Pancreas (tissue), 10 donors: ENCODE measurements around the gene PLBD2. TPM values are rescaled to one million over a fixed set of nuclear protein-coding genes. Genes with fewer than 3 reads are reported as not detected.
"Not testable (repeated sequence)": the region's sequence is repeated elsewhere in the genome, so short reads cannot be mapped to it uniquely, and the experiment has no call there.

Experiments used
- ATAC-seq, 4 donors: fragments of 200-7000 bp; cut with Tn5 transposase; one replicate each; pipeline versions ENCODE4 v1.8.0 to v1.9.1; 2020; ENCODE audit warnings: mild to moderate bottlenecking in 4 of 4, moderate library complexity in 4 of 4
- DNase-seq, 6 donors: peaks; one replicate each; pipeline ENCODE4 v3.0.0-alpha.2; 2020
- FAIRE-seq: peaks from 2 replicates; lab custom pipeline; 2012; peaks lifted over from hg19 to GRCh38; lab: Jason Lieb, UNC
- H3K27ac ChIP-seq, 4 donors: fragments of 200-600 bp; sonication (generic); 1 replicate in 3 of 4; 2 replicates in 1 of 4; pipeline versions ENCODE4 v1.5.0 to v1.8.0; 2020
- H3K27me3 ChIP-seq, 4 donors: fragments of 200-600 bp; one replicate each; pipeline ENCODE4 v1.8.0; 2021
- H3K36me3 ChIP-seq, 3 donors: fragments of 200-600 bp; sonication (generic) in 1 of 3; one replicate each; pipeline versions ENCODE4 v1.5.0 to v1.8.0; 2020 to 2021
- H3K4me1 ChIP-seq, 3 donors: fragments of 200-600 bp; one replicate each; pipeline ENCODE4 v1.8.0; 2021
- H3K4me3 ChIP-seq, 4 donors: fragments of 200-600 bp; sonication (generic) in 2 of 4; one replicate each; pipeline versions ENCODE4 v1.5.0 to v1.8.0; 2020 to 2021
- H3K9me3 ChIP-seq, 4 donors: fragments of 200-600 bp; one replicate each; pipeline ENCODE4 v1.8.0; 2021
- WGBS, 2 donors: extraction: QIAGEN DNeasy Blood & Tissue Kit; methylation state at CpG; one replicate each; pipeline ENCODE4 v1.1.7; 2013; 5-methylcytosine and 5-hydroxymethylcytosine counted together
- intact Hi-C, 3 donors: fragments of 100-400 bp; cut with DNase I; formaldehyde crosslinking; loops; one replicate each; pipeline versions ENCODE4 v1.11.1 to v1.14.2; 2022
- polyA plus RNA-seq, 2 donors: library from polyadenylated mRNA; stranded (reverse); fragments of 200-250 nt; gene quantifications; one replicate each; pipeline ENCODE4 v1.2.3, GENCODE V29; 2013
- total RNA-seq, 6 donors: library from RNA; stranded (reverse); fragmentation: NEBNext Ultra II Directional in 4 of 6; extraction: Animal tissue kit (Norgen Biotek cat#: 25700) in 4 of 6; gene quantifications; one replicate each; pipeline versions ENCODE4 v1.2.1 to v1.2.4, GENCODE V29; 2021 to 2023
- TF ChIP-seq, protein P1 (sequence below), 4 donors: fragments of 200-600 bp; sonication (generic) in 3 of 4; IDR thresholded peaks; one replicate each; pipeline versions ENCODE4 v1.5.0 to v1.8.0; 2021; ENCODE audit warnings: antibody characterized with exemption in 4 of 4
- donor health status: healthy with polysubstance abuse.
- donor health status: DM: no; HTN: no; CAD: no; lungs with moderate emphysema.
- donor health status: DM: no; HTN: no; CAD: no.
- donor health status: control.
- donor health status: control.
- donor health status: Bipolar disorder and iron deficiency.
- donor health status: DM: yes; HTN: yes; CAD: no.
- donor health status: DM: no; HTN: no; CAD: no.
- donor health status: DM: no; HTN: no; CAD: no.
- donor health status: DM: yes; HTN: yes; CAD: no.

PLBD2 gene
- total and polyA plus RNA-seq, 8 donors = 11.4 to 29.3 (median 14.9) TPM

DNA sequence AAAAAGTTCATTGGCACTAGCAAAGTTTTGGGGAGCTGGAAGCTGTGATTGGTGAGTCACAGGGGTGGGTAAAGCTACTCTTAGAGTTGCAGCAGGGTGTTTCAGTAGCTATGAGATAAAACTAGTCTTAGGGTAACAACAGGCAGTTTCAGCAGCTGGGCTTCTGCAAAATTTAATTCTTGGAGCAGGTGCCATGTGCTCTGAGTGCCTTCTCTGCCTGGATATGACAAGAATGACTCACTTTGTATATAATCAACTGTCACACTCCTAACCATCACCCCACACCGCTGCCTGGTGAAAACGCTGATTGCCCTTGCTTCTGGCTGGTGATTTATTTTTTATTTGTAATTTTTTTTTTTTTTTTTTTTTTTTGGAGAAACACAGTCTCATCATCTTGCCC lies 10.5 kb upstream of the PLBD2 start:
- WGBS, 2 donors = 89 to 95% methylated on average over 2 of the region's 2 CpGs

DNA sequence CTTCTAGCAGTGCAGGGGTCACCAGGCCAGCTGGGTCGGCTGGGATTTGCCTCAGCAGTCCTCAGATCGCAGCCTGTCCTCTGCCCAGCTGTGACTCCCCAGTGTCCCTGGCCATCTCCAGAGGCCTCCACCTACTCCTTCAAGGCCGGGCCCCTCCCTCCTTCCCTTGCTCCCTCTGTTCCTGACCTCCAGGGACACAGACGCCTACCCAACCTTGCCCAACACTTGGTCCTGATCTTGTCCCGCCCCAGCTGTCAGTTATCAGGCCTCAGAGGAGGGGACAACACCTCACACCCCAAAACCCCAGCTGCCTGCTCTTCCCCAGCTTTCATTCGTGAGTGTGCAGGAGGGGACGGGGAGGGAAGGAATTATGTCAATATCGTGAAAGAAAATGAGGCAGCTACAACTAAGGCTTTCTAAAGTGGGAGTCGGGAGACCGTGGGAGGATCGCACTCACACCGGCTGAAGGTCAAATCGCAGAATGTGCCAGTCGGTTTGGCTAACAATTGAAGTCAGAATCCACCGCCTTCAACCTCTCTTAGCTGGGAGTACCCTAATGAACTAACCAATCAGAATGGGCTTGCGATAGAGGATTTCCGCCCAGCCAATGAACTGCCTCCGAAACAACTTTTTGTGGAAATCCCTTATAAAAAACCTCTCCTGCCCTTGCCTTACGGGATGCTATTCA lies 9.4 kb upstream of the PLBD2 start:
- FAIRE-seq (no peak), DNase-seq (no peak)
- TF ChIP-seq, protein P1, sequence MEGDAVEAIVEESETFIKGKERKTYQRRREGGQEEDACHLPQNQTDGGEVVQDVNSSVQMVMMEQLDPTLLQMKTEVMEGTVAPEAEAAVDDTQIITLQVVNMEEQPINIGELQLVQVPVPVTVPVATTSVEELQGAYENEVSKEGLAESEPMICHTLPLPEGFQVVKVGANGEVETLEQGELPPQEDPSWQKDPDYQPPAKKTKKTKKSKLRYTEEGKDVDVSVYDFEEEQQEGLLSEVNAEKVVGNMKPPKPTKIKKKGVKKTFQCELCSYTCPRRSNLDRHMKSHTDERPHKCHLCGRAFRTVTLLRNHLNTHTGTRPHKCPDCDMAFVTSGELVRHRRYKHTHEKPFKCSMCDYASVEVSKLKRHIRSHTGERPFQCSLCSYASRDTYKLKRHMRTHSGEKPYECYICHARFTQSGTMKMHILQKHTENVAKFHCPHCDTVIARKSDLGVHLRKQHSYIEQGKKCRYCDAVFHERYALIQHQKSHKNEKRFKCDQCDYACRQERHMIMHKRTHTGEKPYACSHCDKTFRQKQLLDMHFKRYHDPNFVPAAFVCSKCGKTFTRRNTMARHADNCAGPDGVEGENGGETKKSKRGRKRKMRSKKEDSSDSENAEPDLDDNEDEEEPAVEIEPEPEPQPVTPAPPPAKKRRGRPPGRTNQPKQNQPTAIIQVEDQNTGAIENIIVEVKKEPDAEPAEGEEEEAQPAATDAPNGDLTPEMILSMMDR (IDR thresholded peaks at IDR 0.05) = no peak

More for the DNA sequence above, 10.5 kb upstream of the PLBD2 start:
- TF ChIP-seq, protein P1 (IDR thresholded peaks at IDR 0.05) = no peak
- FAIRE-seq (no peak), DNase-seq (no peak), ATAC-seq (no peak)
- Histone ChIP-seq H3K4me1 (no peaks in the 10 kb centered on the region), H3K36me3 (no peaks in the 10 kb centered on the region), H3K9me3 (no peaks in the 10 kb centered on the region), H3K4me3 (no peak overlapping the region), H3K27me3 (no peaks in the 10 kb centered on the region), H3K27ac (no peak overlapping the region)
- intact Hi-C loops = no loop called here

DNA sequence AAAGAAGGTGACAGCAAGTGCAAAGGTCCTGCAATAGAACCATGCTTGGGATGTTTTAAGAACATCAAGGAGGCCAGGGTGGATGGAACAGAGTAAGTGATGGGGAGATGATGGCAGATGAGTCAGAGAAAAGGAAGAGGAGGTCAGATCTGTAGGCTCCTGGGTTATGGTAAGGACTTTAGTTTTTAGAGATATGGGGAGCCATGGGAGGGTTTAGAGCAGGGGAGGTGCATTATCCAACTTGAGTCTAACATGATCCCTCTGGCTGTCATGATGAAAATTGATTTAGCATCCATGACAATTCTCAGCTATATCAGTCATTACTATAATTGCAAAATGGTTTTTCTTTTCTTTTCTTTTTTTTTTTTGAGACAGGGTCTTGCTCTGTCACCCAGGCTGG lies 7.3 kb upstream of the PLBD2 start:
- Histone ChIP-seq H3K36me3 (no peaks in the 10 kb centered on the region), H3K4me3 (no peak overlapping the region), H3K27ac (no peak overlapping the region), H3K4me1 (peaks cover 0 to 5% (median 0%) of the 10 kb centered on the region in 3 donors), H3K27me3 (no peaks in the 10 kb centered on the region), H3K9me3 (no peaks in the 10 kb centered on the region)
- TF ChIP-seq, protein P1 (IDR thresholded peaks at IDR 0.05) = no peak
- no peak for FAIRE-seq
- no peak for DNase-seq
- no peak for ATAC-seq
- intact Hi-C loops = no loop called here

More for the DNA sequence above, 9.4 kb upstream of the PLBD2 start:
- intact Hi-C loops = no loop called here
- no peaks in the 10 kb centered on the region for H3K4me1 ChIP-seq
- H3K27me3 ChIP-seq = no peaks in the 10 kb centered on the region
- ATAC-seq = no peak
- H3K9me3 ChIP-seq = no peaks in the 10 kb centered on the region
- H3K27ac ChIP-seq = no peak overlapping the region
- H3K4me3 ChIP-seq = no peak overlapping the region
- WGBS, 2 donors = 53 to 62% methylated on average over 19 of the region's 19 CpGs
- no peaks in the 10 kb centered on the region for H3K36me3 ChIP-seq

DNA sequence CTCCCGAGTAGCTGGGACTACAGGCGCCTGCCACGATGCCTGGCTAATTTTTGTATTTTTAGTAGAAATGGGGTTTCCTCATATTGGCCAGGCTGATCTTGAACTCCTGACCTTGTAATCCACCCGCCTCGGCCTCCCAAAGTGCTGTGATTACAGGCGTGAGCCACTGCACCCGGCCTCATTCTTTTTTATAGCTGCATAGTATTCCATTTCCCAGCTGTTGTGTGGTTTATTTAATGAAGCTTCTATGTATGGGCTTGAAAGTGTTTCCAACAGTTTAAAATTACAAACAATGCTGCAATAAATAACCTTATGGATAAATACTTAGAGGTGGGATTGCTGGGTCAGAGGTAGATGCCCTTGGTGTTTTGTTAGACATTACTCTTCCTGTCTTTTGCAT lies 4.2 kb upstream of the PLBD2 start:
- intact Hi-C loops, ATAC-seq, H3K27ac ChIP-seq: not testable (repeated sequence)

DNA sequence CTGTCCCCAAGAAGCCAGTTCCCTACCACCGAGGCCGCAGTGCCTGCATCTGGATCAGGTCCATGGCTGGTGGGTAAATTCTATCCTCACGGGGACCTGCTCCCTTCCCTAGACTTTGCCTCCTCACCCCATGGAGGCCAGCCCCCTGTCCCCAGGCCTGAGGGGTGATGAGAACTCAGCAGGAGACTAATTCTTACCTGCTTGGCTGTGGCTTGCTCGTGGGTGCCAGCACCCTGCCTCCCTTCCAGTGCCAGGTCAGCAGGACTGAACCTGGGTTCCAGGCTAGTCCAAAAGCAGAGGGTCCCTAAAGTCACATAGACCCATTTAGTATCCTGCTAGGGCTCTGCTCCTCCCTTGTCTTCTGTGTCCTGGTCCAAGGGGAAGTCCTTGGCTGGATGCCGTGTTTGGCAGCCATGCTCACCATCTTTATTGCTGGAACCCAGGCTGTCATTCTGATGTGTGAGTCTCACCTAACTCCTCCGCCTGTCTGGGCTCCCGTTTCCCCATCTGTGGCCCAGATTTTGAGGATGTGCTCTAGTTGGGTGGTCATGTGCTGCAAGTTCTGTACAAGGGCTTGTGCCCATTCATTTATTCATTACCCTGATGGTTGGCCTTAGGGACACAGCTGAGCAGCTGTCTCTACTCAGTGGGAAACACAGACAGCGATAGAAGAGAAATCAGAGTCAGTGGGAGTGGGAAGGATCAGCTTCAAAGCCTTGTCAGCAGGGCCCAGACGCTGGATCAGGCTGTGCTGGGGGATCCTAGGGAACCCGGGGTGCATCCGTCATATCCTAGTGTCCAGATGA lies 949 bp downstream of the PLBD2 start:
- peak in 3 of 4 donors; percentile 1 to 2 (median 2) for ATAC-seq
- WGBS, 2 donors = 33% methylated on average over 11 of the region's 11 CpGs
- H3K27me3 ChIP-seq = no peaks in the 10 kb centered on the region
- peak overlapping the region; percentile 54 to 94 (median 62) for H3K4me3 ChIP-seq
- TF ChIP-seq, protein P1 (IDR thresholded peaks at IDR 0.05) = no peak
- H3K9me3 ChIP-seq = no peaks in the 10 kb centered on the region
- intact Hi-C loops = no loop called here
- peak overlapping the region; percentile 50 to 86 (median 82) for H3K27ac ChIP-seq
- FAIRE-seq = no peak
- H3K36me3 ChIP-seq = no peaks in the 10 kb centered on the region
- peak in 4 of 6 donors; percentile 11 to 55 (median 41) for DNase-seq
- peaks cover 3 to 23% (median 13%) of the 10 kb centered on the region in 3 donors for H3K4me1 ChIP-seq

More for the DNA sequence above, 4.2 kb upstream of the PLBD2 start:
- 82 to 88% methylated on average over 7 of the region's 7 CpGs for WGBS, 2 donors
- not testable (repeated sequence) for FAIRE-seq, H3K4me3 ChIP-seq, H3K36me3 ChIP-seq, H3K9me3 ChIP-seq, DNase-seq, H3K27me3 ChIP-seq
- H3K4me1 ChIP-seq = peaks cover 3 to 14% (median 13%) of the 10 kb centered on the region in 3 donors
